ENCODE results near the gene CDH3.
A peak's percentile ranks its signal among the peaks of the same experiment; 100 is the strongest.

The CDH3 gene

DNA sequence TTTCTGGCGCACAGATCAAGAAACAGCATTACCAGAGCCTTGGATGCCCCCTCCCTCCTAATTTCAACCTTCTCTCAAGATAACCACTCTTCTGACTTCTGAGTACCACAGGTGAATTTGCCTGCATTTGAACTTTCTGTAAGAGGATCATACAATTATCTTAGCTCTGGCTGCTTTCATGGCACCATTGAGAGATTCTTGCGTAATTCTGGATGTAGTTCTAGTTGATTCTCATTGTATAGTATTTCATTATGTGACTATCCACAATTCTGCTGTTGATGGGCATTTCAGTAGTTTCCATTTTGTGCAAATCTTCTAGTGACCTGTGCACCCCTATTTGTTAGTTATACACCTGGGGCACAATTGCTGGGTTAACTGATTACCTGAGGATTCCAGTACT is 7.5 kb downstream of the CDH3 start:
- no peak for DNase-seq

DNA sequence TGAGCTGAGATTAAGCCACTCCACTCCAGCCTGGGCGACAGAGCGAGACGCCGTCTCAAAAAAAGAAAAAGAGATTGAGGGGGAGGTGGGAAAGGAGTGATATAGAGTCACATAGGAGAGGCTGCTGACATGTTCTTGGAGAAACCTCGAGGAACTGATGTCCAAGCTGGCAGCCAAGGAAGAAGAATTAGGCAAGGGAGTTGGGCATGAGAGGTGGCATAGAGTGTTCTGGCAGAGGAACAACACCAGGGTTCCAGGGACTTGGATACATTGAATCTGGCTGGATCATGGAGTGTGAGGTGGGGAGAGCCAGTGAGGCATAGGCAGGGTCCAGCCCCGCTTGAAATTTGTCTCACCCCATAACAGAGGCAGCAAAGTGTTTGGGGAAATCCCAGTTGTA is 10.7 kb downstream of the CDH3 start:
- DNase-seq = no peak

DNA sequence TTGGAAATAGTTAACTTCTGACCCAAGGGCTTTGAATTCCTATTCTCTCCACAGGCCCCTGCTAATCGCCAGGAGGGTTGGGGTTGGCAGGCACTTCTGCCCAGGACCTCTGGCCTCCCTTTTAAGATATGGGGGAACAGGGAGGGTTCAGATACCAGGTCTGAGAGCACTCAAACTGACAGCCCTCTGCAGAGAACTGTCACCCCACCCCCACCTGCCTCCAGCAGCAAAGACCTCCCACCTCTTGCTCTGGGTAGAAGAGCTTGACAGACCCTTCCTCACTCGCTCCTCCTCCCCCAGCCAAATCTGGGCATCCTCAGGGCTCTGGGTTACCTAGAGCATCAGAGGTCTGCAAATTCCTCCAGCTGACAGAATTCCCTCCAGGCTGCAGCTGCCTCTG is 11.6 kb downstream of the CDH3 start:
- DNase-seq = no peak

DNA sequence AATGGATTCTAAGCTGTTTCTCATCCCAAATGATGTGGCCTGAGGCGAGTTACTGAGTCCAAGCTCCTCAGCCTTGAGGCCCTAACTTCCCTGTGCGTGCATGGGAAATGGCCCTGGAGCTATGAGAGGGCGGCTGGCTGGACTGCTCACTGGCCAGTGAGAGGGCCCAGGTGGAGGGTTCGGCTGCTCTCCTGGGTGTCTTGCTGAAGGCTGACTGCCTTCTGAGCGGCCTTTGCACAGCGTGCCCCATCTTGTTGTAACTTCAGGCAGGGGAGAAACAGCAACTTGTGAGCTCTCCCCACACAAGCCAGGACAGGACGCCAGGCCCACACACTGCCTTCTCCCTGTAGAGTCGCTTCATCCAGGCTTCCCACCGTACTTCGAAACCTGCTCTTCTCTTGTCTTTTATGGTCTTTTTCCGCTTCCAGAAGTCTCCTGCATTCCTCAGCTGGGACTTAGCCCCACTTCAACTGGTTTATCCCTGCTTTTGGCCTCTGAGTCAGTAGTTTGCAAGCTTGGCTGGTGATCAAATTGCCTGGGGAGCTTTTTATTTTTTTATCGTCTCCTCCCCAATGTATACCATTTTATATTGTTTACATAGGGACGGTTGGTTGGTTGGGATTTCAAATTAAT is 13.3 kb downstream of the CDH3 start:
- DNase-seq = no peak

DNA sequence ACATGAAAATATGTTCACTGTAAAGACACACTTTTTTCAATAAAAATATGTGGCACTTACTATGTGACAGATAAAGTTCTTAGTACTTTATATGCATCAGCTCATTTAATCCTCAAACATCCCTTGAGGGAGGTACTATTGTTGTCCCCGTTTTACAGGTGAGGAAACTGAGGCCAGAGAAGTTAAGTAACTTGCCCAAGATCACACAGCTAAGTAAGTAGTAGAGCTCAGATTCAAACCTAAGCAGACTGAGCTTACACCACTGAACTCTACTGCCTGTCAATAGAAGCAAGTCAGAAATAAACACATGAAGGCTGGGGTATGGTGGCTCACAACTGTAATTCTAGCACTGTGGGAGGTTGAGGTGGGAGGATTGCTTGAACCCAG is 13.9 kb downstream of the CDH3 start:
- no peak for DNase-seq

DNA sequence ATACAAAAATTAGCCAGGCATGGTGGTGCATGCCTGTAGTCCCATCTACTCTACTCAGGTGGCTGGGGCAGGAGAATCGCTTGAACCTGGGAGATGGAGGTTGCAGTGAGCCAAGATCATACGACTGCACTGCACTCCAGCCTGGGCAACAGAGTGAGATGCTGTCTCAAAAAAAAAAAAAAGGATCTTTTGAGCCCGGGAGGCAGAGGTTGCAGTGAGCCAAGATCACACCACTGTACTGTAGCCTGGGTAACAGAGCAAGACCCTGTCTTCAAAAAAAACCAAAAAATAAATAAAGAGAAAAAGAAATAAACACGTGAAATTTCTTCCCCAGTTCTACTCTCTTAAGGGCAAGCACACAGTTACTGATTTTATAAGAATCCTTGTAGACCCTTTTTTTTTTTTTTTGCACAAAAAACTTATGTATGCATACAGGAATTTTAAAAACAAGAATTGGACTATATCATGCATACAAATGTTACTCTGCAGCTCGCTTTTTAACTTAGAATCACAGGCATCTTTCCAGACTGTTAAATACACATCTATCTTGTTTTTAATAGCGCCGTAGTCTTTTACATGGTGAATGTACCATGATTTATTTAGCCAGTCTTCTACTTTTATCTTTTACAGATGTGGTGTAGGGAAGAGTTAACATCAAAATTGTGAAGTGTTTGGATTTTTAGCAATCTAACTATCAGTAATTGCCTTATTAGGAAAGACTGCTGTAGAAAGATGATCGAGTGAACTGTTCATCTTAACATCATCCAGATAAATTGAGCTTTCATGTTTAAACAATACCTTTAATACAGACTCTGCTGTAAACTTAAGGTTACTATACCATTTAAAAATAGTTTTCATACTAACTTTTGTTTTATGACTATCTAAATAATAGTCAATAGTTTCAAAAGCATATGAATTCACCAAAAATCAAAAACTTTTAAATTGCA is 14.6 kb downstream of the CDH3 start:
- DNase-seq = no peak

DNA sequence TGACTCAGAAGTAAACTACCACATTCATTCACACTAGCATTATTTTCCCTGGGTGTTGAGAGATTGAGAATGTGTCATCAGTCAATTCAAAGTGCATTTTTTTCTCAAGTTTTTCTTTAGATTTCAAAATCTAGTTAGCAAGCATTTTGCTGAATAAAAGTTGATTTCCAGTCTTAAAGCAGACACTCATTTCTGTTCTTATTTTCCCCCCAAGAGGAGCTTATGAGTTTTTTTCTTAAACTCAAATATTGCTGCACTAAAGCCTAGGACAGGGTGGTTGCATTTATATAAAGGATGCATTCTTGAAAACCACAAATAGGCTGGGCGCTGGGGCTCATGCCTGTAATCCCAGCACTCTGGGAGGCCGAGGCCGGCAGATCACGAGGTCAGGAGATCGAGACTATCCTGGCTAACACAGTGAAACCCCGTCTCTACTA is 15.3 kb downstream of the CDH3 start:
- no peak for DNase-seq

DNA sequence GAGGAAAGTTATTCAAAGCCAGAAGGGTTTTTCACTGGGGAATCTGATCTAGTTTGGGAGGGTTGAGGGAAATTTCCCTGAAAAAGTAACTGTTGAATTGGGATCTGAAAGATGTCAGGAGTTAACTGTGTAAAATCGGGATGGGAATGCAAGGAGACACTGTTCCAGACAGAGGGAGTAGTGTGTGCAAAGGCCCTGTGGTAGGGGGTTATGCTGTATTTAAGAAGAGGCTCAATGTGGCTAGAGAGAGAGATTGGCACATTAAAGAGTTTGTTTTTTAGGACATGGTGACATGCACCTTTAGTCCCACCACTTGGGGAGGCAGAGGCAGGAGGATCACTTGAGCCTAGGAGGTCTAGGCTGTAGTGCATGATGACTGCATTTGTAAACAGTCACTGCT is 16.9 kb downstream of the CDH3 start:
- no peak for DNase-seq

DNA sequence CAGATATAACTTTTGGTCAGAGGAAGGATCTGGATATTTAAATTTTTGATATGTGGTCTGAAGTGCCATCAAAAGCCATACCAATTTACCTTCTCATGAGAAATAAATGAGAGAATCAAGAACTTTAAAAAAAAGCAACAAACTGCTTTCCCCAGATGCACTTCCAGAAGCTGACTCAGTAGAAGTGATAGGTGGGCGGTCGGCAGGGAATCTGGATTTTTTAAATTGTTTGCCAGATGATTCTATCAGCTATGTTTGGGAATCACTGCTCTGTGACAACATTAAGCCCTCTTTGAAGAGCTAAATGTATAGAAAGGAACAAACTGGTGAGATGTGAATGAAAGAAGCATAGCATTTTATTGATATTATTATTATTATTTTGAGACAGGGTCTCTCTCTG is 19.2 kb downstream of the CDH3 start:
- no peak for DNase-seq

DNA sequence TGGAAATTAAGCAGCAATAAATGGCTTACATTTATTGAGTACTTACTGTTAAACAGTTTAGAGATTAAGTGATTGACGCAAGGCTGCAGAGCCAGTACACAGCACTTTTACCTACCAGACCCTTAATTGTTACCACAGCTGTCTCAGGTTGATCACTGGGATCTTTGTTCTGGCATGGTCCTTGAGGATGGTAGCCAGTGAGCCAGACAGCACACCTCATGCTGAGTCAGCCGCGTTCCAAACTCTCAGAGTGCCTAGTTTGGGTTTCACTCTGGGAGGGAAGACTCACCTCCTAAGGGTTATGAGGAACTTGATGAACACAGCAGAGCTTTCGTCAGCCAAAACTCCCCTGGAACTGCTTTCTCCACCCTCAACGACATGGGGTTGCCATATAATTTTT is 20.4 kb downstream of the CDH3 start:
- DNase-seq = no peak

DNA sequence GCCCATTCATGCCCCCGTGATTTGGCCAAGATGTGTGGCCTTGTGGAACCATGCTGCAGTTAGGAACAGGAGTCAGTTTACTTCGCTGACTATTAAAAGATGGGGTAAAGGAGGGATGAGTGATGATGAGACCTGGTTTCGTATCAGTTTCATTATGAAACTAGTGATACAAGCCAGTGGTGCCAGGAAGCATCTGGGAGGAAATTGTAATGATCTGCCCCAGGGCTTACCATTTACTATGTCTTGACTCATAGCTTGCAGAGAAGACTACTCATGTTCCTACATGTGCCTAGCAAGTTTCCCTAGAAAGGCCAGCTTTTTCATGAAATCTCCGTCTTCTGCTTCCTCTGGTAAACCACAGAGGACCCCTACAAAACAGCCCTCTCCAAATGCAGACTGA is 23.2 kb downstream of the CDH3 start:
- DNase-seq = no peak

DNA sequence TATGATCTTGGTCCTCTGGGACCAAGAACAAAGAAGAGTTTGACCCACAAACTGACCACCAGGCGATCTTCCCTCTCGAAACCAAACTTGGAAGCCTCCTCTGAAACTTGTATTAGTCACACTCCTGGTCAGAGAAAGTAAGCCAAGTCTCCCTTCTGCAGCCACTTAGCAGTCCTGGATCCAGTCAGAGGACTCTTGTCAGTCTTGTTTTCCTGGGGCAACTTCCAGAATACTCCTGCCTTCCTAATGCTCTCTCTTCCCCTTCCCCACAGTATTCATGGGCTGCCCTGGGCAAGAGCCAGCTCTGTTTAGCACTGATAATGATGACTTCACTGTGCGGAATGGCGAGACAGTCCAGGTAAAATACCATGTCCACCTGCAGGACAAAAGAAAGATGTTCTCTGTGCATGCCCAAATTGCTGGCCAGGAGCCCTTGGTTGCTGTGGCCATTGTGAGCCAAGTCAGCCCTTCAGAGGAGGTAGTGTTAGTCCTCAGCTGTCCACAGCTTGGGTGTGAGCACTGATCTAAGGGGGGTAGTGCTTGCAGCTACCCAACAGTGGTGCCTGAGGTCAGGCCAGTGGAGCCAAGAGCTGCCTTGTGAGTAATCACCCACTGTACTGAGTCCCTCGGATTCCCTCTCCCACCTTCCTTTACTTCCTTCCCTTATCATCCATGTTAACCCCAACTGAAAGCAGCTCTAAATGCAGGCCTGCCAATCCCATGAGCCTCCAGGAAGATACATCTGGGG is 31.2 kb downstream of the CDH3 start:
- DNase-seq = no peak

DNA sequence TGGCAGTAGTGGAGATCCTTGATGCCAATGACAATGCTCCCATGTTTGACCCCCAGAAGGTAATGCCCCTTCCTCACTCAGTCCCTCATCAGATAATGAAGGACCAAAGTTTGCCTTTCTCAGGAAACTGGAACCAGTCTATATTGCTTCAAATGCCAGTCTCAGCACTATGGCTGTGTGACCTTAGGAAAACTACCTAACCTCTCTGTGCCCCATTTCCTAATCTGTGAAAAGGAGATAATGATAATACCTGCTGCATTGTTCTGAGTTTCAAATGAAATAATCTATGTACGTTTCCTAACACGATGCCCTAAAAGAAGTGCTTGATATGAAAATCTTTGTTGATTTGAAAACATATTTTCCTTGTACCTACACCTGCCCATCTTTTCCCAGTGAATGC is 35.9 kb downstream of the CDH3 start:
- DNase-seq = no peak

DNA sequence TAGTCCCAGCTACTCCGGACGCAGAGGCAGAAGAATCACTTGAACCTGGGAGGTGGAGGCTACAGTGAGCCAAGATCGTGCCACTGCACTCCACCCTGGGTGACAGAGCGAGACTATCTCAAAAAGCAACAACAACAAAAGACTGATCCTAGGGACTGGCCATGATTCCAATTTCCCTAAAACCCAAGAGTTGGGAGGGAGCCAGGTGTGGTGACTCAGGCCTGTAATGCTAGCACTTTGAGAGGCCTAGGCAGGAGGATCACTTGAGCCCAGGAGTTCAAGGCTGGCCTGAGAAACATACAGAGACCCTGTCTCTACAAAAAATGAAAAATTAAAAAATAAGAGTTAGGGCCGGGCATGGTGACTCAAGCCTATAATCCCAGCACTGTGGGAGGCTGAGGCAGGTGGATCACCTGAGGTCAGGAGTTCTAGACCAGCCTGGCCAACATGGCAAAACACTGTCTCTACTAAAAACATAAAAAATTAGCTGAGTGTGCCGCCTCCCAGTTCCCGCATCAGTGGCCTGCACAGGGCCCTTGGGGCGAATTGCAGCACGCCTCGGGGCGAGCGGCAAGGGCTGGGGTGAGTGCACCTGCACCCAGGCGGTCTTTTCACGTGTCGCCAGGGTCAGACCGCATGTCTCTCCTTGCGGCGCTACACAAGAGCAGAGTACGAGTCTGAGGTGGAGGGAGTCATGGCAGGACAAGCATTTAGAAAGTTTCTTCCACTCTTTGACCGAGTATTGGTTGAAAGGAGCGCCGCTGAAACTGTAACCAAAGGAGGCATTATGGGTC is 40.8 kb downstream of the CDH3 start:
- no peak for DNase-seq

DNA sequence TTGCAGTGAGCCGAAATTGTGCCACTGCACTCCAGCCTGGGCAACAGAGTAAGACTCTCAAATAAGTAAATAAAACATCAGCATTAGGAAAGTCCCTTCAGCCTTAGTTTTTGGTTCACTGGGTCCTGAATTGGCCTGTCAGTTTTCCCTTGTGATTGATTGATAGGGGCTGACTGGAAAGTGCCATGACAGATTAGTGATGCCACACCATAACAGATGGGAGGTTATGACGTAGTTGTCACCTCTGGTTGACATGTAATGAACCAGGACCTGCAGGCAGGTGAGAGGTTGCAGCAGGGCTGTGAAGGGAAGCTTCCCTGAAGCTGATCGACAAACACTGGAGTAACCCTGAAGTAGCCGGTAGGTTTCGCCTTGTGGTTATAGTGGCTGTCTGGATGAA is 41.8 kb downstream of the CDH3 start:
- DNase-seq = no peak

DNA sequence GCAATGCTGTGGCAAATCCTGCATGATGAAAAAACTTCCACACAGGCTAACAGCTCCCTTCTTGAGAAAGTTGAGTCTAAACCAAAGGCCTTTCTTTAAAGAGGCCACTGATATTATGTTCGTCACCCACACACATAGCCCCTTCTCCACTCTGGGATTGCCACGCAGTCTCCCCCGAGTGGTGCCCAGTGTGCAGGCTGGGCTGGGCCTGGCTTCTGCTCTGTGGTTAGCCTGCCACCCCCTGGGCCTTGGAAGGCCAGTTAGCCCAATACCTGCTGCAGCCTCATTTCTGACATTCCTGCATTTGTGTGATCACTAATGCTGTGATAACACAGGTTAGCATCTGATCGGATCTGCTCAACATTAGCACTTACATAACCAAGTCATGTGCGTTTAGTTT is 44.8 kb downstream of the CDH3 start:
- DNase-seq = no peak

DNA sequence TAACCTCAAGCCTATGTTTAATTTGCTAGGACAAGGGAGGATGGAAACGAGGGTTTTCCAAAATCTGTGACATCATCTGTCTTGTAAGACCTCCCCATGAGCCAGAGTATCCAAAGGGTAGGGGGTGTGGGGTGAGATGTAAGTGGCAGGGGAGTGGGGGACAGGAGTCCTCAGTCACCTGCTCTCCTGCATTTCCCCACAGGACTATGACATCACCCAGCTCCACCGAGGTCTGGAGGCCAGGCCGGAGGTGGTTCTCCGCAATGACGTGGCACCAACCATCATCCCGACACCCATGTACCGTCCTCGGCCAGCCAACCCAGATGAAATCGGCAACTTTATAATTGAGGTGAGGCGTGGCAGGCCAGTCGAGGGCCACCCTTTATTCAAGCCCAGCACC is 50.5 kb downstream of the CDH3 start:
- DNase-seq = no peak

DNA sequence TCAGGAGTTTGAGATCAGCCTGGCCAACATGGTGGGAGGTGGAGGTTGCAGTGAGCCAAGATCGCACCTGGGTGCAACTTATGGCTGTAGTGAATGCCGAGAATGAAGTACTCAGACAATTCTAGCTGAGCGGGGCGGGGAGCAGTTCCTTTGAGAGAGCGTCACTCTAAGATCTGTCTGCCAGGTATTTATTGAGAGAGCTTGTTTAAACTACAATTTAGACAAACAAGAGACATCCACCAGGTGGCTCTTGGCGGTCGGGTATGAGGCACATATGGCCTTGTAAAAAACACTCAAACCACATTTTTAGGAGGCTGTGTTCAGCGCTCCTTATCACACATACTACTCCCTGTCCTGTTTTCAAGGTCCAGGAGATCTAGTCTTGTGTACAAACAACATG is 51.4 kb downstream of the CDH3 start:
- no peak for DNase-seq

DNA sequence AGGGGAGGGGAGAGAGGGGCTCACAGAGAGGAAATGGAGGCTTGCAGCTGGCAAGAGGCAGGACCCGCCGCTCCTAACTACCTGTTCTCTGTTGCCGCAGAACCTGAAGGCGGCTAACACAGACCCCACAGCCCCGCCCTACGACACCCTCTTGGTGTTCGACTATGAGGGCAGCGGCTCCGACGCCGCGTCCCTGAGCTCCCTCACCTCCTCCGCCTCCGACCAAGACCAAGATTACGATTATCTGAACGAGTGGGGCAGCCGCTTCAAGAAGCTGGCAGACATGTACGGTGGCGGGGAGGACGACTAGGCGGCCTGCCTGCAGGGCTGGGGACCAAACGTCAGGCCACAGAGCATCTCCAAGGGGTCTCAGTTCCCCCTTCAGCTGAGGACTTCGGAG is 53.0 kb downstream of the CDH3 start:
- DNase-seq = no peak

DNA sequence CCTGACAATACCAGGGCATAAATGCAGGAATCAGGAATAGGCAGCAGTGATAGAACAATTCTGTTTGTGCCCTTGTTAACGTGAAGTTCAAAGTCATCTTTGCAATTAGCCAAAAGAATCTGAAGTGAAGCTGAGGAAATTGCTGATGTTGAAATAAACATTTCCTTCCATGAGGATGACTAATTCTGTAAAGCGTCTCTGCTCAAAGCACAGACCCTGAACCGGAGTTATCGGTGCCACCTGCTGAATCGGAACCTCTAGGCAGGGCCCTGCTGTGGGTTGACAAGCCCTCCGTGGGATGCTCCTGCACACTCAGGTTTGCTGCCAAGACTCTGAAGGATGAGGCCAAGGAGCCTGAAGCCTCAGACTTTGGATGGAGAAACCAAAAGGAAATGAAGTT is 55.0 kb downstream of the CDH3 start:
- no peak for DNase-seq

DNA sequence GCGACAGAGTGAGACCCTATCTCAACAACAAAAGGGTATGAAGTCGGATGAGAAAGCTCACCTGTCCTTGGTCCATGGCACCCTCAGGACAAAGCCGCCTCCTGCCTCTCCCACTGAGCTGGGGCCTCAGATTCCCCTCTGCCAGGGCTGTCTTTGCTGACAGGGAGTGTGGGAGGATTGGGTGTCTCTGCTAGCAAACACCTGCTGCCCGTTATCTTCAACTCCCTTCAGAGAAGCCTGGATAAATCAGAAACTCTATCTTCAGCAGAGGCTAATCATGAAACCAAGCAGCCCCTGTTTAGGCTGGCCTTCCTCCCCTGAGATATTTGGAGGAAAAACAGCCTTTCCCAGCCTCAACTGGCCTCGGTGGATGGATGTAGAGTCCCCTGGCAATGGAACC is 55.7 kb downstream of the CDH3 start:
- DNase-seq = no peak

DNA sequence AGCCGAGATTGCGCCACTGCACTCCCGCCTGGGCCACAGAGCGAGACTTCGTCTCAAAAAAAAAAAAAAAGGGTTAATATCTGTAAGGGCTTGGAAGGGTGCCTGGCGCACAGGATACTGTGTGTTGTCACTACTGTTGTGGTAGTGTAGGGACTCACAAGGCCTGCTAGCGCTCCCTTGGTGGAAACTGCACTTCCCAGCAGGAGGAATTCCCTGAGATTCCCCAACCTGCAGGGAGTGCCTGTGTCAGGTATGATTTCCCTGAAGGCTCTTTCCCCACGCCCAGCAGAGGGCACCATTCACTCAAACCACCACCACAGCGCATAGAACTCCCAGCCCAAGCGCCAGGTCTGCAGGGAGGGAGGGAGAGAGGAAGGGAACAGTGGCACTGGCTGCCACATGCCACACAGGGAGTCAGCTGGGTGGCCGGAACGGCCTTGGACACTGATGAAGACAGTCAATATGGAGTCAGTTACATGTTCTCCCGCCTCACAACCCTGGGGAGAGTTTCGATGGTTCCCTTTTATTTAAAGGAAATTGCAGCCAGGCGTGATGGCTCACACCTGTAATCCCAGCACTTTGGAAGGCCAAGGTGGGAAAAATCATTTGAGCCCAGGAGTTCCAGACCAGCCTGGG is 59.2 kb downstream of the CDH3 start:
- peak; percentile 48 for DNase-seq
